ENCODE measurements around the gene LPGAT1. TPM values are rescaled to one million over a fixed set of nuclear protein-coding genes. Genes with fewer than 3 reads are reported as not detected.

LPGAT1 gene
- total RNA-seq, 4 donors from 2014 or later = 26.7 to 41.4 (median 38.1) TPM

DNA sequence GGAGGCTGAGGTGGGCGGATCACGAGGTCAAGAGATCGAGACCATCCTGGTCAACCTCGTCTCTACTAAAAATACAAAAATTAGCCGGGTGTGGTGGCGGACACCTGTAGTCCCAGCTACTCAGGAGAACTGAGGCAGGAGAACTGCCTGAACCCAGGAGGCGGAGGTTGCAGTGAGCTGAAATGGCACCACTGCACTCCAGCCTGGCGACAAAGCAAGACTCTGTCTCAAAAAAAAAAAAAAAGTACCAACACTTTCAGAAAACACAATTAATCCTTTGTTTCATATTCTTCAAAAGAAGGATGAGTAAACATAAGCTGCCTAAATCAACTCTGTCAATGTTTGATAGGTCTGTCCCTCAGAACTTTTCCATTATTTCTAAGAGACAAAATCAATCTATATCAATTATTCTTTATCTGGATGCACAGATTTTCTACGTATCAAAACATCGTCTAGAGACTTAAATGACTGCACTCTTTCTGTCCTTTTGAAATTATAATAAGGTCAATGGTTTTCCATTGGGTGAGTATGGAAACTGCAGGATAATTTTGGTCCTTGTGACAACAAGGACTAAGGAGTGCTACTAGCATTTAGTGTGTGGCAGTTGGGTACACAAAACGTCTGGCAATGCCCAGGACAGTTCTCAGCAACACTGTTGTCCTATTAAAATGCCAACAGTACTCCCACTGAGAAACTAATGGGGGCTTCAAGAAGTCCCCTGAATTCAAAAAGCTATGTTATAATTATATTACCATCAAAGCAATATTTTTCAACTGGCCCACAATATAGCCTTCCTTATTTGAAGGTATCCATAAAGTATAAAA is 40.7 kb downstream of the LPGAT1 start:
- DNase-seq (ENCODE audit: low spot score in 2 of 2) = no peak
- H3K9me3 ChIP-seq = no peaks in the 10 kb centered on the region
- no peak overlapping the region for H3K27ac ChIP-seq
- peaks cover 0 to 17% (median 0%) of the 10 kb centered on the region in 3 donors for H3K36me3 ChIP-seq
- 82 to 83% methylated on average over 11 of the region's 11 CpGs for WGBS, 2 donors
- H3K4me1 ChIP-seq = no peaks in the 10 kb centered on the region
- TF ChIP-seq, protein P1, sequence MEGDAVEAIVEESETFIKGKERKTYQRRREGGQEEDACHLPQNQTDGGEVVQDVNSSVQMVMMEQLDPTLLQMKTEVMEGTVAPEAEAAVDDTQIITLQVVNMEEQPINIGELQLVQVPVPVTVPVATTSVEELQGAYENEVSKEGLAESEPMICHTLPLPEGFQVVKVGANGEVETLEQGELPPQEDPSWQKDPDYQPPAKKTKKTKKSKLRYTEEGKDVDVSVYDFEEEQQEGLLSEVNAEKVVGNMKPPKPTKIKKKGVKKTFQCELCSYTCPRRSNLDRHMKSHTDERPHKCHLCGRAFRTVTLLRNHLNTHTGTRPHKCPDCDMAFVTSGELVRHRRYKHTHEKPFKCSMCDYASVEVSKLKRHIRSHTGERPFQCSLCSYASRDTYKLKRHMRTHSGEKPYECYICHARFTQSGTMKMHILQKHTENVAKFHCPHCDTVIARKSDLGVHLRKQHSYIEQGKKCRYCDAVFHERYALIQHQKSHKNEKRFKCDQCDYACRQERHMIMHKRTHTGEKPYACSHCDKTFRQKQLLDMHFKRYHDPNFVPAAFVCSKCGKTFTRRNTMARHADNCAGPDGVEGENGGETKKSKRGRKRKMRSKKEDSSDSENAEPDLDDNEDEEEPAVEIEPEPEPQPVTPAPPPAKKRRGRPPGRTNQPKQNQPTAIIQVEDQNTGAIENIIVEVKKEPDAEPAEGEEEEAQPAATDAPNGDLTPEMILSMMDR (IDR thresholded peaks at IDR 0.05) = no peak
- TF ChIP-seq POLR2A (IDR thresholded peaks at IDR 0.05) = no peak
- TF ChIP-seq EP300 (IDR thresholded peaks at IDR 0.05) = no peak
- H3K4me3 ChIP-seq = no peak overlapping the region
- no peaks in the 10 kb centered on the region for H3K27me3 ChIP-seq

DNA sequence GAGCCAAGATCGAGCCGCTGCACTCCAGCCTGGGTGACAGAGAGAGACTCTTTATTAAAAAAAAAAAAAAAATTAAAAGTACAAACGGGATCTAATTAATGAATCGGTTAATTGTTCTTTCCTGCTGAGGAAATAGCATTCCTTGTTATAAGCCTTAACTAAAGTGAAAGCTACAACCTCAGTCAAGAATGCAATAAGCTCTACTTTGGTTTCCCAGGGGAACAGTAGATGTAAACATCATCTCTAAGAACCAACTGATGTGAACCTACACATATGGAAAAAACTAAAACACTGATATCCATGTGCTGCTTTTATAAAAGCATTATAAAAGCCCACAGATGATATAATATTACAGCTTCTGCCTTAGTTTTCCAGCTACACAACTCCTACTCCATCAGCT is 41.9 kb downstream of the LPGAT1 start:
- H3K9me3 ChIP-seq = no peaks in the 10 kb centered on the region
- H3K4me1 ChIP-seq = no peaks in the 10 kb centered on the region
- peaks cover 0 to 17% (median 0%) of the 10 kb centered on the region in 3 donors for H3K36me3 ChIP-seq
- H3K27me3 ChIP-seq = no peaks in the 10 kb centered on the region
- 45 to 55% methylated on average over 4 of the region's 4 CpGs for WGBS, 2 donors
- H3K4me3 ChIP-seq = no peak overlapping the region
- H3K27ac ChIP-seq = no peak overlapping the region
- TF ChIP-seq POLR2A (IDR thresholded peaks at IDR 0.05) (no peak), EP300 (IDR thresholded peaks at IDR 0.05) (no peak)
- TF ChIP-seq, protein P1 (IDR thresholded peaks at IDR 0.05) = no peak
- DNase-seq (ENCODE audit: low spot score in 2 of 2) = no peak

DNA sequence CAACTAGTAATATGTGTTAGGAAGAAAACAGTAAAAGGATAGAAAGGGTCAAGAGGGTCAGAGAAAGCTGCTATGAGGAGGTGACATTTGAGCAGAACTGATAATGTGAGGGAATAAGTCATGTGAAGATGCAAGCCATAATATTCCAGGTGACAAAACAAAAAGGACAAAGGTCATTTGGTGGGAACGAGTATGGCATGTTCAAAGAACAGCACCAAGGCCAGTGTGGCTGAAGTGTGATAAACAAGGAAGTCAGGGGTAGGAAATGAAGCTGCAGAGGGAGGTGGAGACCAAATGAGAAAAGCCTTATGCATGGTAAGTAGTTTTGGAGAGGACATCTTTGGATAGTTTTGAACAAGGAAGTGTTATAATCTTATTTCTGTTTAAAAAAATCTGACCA is 46.7 kb downstream of the LPGAT1 start:
- DNase-seq (ENCODE audit: low spot score in 2 of 2) = no peak
- Histone ChIP-seq H3K9me3 (no peaks in the 10 kb centered on the region), H3K4me1 (peaks cover 0 to 13% (median 0%) of the 10 kb centered on the region in 4 donors), H3K27ac (no peak overlapping the region), H3K27me3 (no peaks in the 10 kb centered on the region), H3K4me3 (no peak overlapping the region), H3K36me3 (peaks cover 0 to 4% (median 0%) of the 10 kb centered on the region in 3 donors)
- 50 to 66% methylated on average over 1 of the region's 1 CpG for whole genome bisulfite sequencing, 2 donors
- TF ChIP-seq EP300 (IDR thresholded peaks at IDR 0.05) (no peak), POLR2A (IDR thresholded peaks at IDR 0.05) (no peak)
- TF ChIP-seq, protein P1 (IDR thresholded peaks at IDR 0.05) = no peak

DNA sequence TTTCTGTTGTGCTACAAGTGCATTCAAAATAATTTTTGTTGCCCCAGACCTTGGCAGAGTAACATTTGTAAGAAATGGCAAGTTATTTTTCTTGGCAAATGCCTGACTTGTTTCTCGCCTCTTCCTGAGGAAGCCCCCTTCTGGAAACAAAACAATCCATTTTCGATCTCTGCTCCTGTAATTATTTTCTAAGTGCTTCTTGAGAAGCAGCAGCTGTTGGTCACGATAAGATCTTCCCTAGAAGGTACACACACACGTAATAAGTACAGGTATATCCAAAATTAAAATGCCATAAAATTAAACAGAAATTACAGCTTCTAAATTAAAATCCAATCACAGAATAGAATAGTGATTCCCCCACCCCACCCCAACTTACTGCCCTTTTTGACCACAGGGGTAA is 47.3 kb downstream of the LPGAT1 start:
- no peaks in the 10 kb centered on the region for H3K27me3 ChIP-seq
- no peaks in the 10 kb centered on the region for H3K9me3 ChIP-seq
- peak overlapping the region in 1 of 4 donors; percentile 1 for H3K27ac ChIP-seq
- H3K4me3 ChIP-seq = no peak overlapping the region
- 69 to 71% methylated on average over 4 of the region's 4 CpGs for WGBS, 2 donors
- peaks cover 0 to 13% (median 0%) of the 10 kb centered on the region in 4 donors for H3K4me1 ChIP-seq
- H3K36me3 ChIP-seq = peaks cover 0 to 11% (median 6%) of the 10 kb centered on the region in 3 donors
- no peak for DNase-seq (ENCODE audit: low spot score in 2 of 2)
- TF ChIP-seq POLR2A (IDR thresholded peaks at IDR 0.05) (no peak), EP300 (IDR thresholded peaks at IDR 0.05) (no peak)
- TF ChIP-seq, protein P1 (IDR thresholded peaks at IDR 0.05) = no peak

DNA sequence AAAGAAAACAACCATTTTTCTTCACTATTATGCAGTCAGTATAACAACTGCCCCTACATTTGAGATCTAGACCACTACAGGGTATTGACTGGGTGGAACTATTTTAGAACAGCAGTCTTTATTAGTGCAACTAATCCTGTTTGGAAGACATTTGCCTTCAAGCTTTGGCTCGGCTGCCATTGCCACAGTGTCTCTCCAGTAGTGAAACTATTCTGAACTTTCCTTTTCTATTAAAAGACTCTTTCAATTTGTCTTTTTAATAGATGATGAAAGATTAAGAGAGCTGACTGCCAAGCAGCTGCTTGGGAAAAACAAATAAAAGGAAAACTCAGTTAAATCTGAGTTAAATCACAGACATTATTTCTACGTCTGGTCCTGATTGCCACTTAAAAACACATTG is 49.3 kb downstream of the LPGAT1 start:
- no peak overlapping the region for H3K4me3 ChIP-seq
- DNase-seq (ENCODE audit: low spot score in 2 of 2) = no peak

More for the DNA sequence above, 49.3 kb downstream of the LPGAT1 start:
- TF ChIP-seq EP300 (IDR thresholded peaks at IDR 0.05) (no peak), POLR2A (IDR thresholded peaks at IDR 0.05) (no peak)
- TF ChIP-seq, protein P1 (IDR thresholded peaks at IDR 0.05) = no peak
- Histone ChIP-seq H3K27me3 (no peaks in the 10 kb centered on the region), H3K4me1 (peaks cover 0 to 13% (median 0%) of the 10 kb centered on the region in 4 donors), H3K27ac (peak overlapping the region in 1 of 4 donors; percentile 56), H3K9me3 (no peaks in the 10 kb centered on the region), H3K36me3 (peaks cover 0 to 29% (median 6%) of the 10 kb centered on the region in 3 donors)
- WGBS, 2 donors = 14 to 20% methylated on average over 2 of the region's 2 CpGs
